Measurements from ENCODE around the gene COL20A1.

DNA sequence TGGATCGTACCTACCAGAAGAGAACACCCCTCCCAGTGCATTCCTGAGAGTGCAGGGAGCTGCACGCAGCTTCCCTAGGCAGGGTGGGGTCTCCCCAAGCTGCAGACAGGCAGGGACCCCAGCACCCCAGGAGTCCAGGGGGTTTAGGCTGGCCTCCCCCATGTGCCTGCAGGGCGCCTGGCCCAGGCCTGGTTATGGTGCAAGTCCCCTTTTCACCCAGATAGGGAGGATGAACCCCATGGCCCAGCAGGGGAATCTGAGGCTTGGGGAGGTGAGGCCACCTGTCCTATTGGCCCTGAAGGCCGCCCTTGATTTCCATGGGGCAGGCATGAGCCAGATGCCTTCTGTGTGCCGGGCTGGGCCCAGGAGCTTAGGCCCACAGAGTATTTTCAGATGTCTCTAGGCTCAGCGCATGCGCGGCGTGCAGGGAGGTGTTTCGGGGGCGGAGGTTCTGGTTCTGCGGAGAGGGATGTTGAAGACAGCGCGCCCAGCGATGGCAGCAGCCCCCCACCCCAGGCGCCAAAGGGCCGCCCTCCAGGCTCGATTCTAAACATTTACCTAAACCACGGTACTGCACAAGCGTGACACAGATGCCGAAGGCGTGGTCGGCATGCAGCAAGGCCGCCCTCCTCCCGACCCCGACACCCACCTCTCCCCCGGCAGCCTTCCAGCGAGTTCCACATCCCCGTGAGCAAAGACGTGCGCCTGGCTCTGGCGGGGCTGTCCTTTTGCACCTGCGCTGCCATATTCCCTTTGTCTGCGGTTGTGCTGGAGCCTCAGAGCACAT lies 29.4 kb downstream of the COL20A1 start:
- TF ChIP-seq, protein P1, sequence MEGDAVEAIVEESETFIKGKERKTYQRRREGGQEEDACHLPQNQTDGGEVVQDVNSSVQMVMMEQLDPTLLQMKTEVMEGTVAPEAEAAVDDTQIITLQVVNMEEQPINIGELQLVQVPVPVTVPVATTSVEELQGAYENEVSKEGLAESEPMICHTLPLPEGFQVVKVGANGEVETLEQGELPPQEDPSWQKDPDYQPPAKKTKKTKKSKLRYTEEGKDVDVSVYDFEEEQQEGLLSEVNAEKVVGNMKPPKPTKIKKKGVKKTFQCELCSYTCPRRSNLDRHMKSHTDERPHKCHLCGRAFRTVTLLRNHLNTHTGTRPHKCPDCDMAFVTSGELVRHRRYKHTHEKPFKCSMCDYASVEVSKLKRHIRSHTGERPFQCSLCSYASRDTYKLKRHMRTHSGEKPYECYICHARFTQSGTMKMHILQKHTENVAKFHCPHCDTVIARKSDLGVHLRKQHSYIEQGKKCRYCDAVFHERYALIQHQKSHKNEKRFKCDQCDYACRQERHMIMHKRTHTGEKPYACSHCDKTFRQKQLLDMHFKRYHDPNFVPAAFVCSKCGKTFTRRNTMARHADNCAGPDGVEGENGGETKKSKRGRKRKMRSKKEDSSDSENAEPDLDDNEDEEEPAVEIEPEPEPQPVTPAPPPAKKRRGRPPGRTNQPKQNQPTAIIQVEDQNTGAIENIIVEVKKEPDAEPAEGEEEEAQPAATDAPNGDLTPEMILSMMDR (IDR thresholded peaks at IDR 0.05), result no peak
- TF ChIP-seq EP300 (IDR thresholded peaks at IDR 0.05), result no peak

All from tibial nerve (tissue), 4 donors.